Muscle layer of duodenum (tissue), 2 donors: ENCODE measurements around the gene ABCC1.
"Not testable (repeated sequence)": the region's sequence is repeated elsewhere in the genome, so short reads cannot be mapped to it uniquely, and the experiment has no call there.

Source experiments
- H3K27ac ChIP-seq: one replicate; pipeline ENCODE4 v1.7.0; 2013; ENCODE audit warnings: mild to moderate bottlenecking, low read length
- H3K27me3 ChIP-seq: one replicate; pipeline ENCODE4 v1.7.0; 2013; ENCODE audit warnings: low read depth, mild to moderate bottlenecking, control low read depth, low read length
- H3K36me3 ChIP-seq, 2 donors: one replicate each; pipeline ENCODE4 v1.7.0; 2013; ENCODE audit warnings: low read length in 2 of 2, control low read depth in 1 of 2, mild to moderate bottlenecking in 1 of 2; ENCODE audit not compliant: insufficient read depth in 2 of 2, control insufficient read depth in 1 of 2
- H3K4me1 ChIP-seq, 2 donors: one replicate each; pipeline ENCODE4 v1.7.0; 2013; ENCODE audit warnings: low read length in 2 of 2, mild to moderate bottlenecking in 2 of 2, control low read depth in 1 of 2, moderate library complexity in 1 of 2; ENCODE audit not compliant: insufficient read depth in 2 of 2, control insufficient read depth in 1 of 2
- H3K4me3 ChIP-seq, 2 donors: one replicate each; pipeline ENCODE4 v1.7.0; 2013; ENCODE audit warnings: low read length in 2 of 2, low read depth in 1 of 2, mild to moderate bottlenecking in 1 of 2
- H3K9me3 ChIP-seq, 2 donors: one replicate each; pipeline ENCODE4 v1.7.0; 2013; ENCODE audit warnings: low read length in 2 of 2, control low read depth in 1 of 2, mild to moderate bottlenecking in 1 of 2; ENCODE audit not compliant: control insufficient read depth in 1 of 2
- donor health status: healthy.

Gene ABCC1

GRCh38 chr16:15919331-15919730 is 30.1 kb upstream of the ABCC1 start:
- Histone ChIP-seq H3K4me3 (no peak overlapping the region), H3K27me3 (no peaks in the 10 kb centered on the region), H3K27ac (no peak overlapping the region), H3K36me3 (no peaks in the 10 kb centered on the region), H3K4me1 (no peaks in the 10 kb centered on the region), H3K9me3 (no peaks in the 10 kb centered on the region)

GRCh38 chr16:15924996-15925395 is 24.4 kb upstream of the ABCC1 start:
- no peaks in the 10 kb centered on the region for H3K9me3 ChIP-seq
- H3K27me3 ChIP-seq: no peaks in the 10 kb centered on the region
- H3K36me3 ChIP-seq: no peaks in the 10 kb centered on the region
- H3K27ac ChIP-seq: no peak overlapping the region
- no peak overlapping the region for H3K4me3 ChIP-seq
- no peaks in the 10 kb centered on the region for H3K4me1 ChIP-seq

GRCh38 chr16:15925631-15926030 is 23.8 kb upstream of the ABCC1 start:
- Histone ChIP-seq H3K9me3 (no peaks in the 10 kb centered on the region), H3K4me3 (no peak overlapping the region), H3K27me3 (no peaks in the 10 kb centered on the region), H3K36me3 (no peaks in the 10 kb centered on the region), H3K27ac (no peak overlapping the region), H3K4me1 (no peaks in the 10 kb centered on the region)

GRCh38 chr16:15928261-15929104 is 20.9 kb upstream of the ABCC1 start:
- Histone ChIP-seq H3K4me3 (no peak overlapping the region), H3K4me1 (no peaks in the 10 kb centered on the region), H3K27me3 (no peaks in the 10 kb centered on the region), H3K27ac (no peak overlapping the region), H3K36me3 (no peaks in the 10 kb centered on the region), H3K9me3 (no peaks in the 10 kb centered on the region)

GRCh38 chr16:15932939-15933338 is 16.5 kb upstream of the ABCC1 start:
- no peaks in the 10 kb centered on the region for H3K36me3 ChIP-seq
- no peak overlapping the region for H3K27ac ChIP-seq
- no peaks in the 10 kb centered on the region for H3K27me3 ChIP-seq
- H3K9me3 ChIP-seq: peaks cover 0 to 3% of the 10 kb centered on the region in 2 donors
- H3K4me3 ChIP-seq: no peak overlapping the region
- H3K4me1 ChIP-seq: no peaks in the 10 kb centered on the region

GRCh38 chr16:15933781-15934180 is 15.6 kb upstream of the ABCC1 start:
- no peaks in the 10 kb centered on the region for H3K4me1 ChIP-seq
- no peak overlapping the region for H3K4me3 ChIP-seq
- peaks cover 0 to 3% of the 10 kb centered on the region in 2 donors for H3K9me3 ChIP-seq
- H3K27me3 ChIP-seq: no peaks in the 10 kb centered on the region
- H3K36me3 ChIP-seq: no peaks in the 10 kb centered on the region
- no peak overlapping the region for H3K27ac ChIP-seq

GRCh38 chr16:15934991-15935390 is 14.4 kb upstream of the ABCC1 start:
- no peaks in the 10 kb centered on the region for H3K4me1 ChIP-seq
- H3K27ac ChIP-seq: no peak overlapping the region
- H3K36me3 ChIP-seq: no peaks in the 10 kb centered on the region
- no peaks in the 10 kb centered on the region for H3K27me3 ChIP-seq
- no peak overlapping the region for H3K4me3 ChIP-seq
- H3K9me3 ChIP-seq: peaks cover 0 to 3% of the 10 kb centered on the region in 2 donors

- H3K36me3 ChIP-seq, H3K4me1 ChIP-seq, H3K27me3 ChIP-seq, H3K9me3 ChIP-seq, H3K27ac ChIP-seq, H3K4me3 ChIP-seq: not testable (repeated sequence)
Observed at GRCh38 chr16:15936809-15937208, 12.6 kb upstream of the ABCC1 start.

GRCh38 chr16:15942931-15943690 is 6.3 kb upstream of the ABCC1 start:
- Histone ChIP-seq H3K4me1 (no peaks in the 10 kb centered on the region), H3K36me3 (no peaks in the 10 kb centered on the region), H3K4me3 (no peak overlapping the region), H3K27ac (no peak overlapping the region), H3K27me3 (no peaks in the 10 kb centered on the region), H3K9me3 (no peaks in the 10 kb centered on the region)

GRCh38 chr16:15946257-15947044 is 3.0 kb upstream of the ABCC1 start:
- Histone ChIP-seq H3K27ac (no peak overlapping the region), H3K36me3 (no peaks in the 10 kb centered on the region), H3K27me3 (no peaks in the 10 kb centered on the region), H3K4me3 (no peak overlapping the region), H3K9me3 (no peaks in the 10 kb centered on the region), H3K4me1 (peaks cover 0 to 13% of the 10 kb centered on the region in 2 donors)

GRCh38 chr16:15947983-15948509 is 1.4 kb upstream of the ABCC1 start:
- peaks cover 3 to 28% of the 10 kb centered on the region in 2 donors for H3K4me1 ChIP-seq
- H3K27me3 ChIP-seq: no peaks in the 10 kb centered on the region
- H3K9me3 ChIP-seq: no peaks in the 10 kb centered on the region
- H3K27ac ChIP-seq: no peak overlapping the region
- no peak overlapping the region for H3K4me3 ChIP-seq
- H3K36me3 ChIP-seq: no peaks in the 10 kb centered on the region
